Psoas muscle (tissue), 8 donors: ENCODE data around the gene METTL27. TPM values are rescaled to one million over a fixed set of nuclear protein-coding genes. Genes with fewer than 3 reads are reported as not detected.

Experiments used
- ATAC-seq, 4 donors: fragments of 200-7000 bp; cut with Tn5 transposase; one replicate each; pipeline ENCODE4 v1.9.1; 2020; ENCODE audit warnings: moderate library complexity in 3 of 4, mild to moderate bottlenecking in 2 of 4
- DNase-seq, 2 donors: peaks; one replicate each; pipeline ENCODE4 v3.0.0-alpha.2; 2020
- H3K27ac ChIP-seq: fragments of 200-600 bp; one replicate; pipeline ENCODE4 v1.8.0; 2022
- H3K27me3 ChIP-seq, 3 donors: fragments of 200-600 bp in 1 of 3; one replicate each; pipeline versions ENCODE4 v1.6.1 to v1.8.0; 2013 to 2022; ENCODE audit warnings: low read length in 2 of 3, mild to moderate bottlenecking in 2 of 3, moderate library complexity in 1 of 3; ENCODE audit not compliant: insufficient read depth in 3 of 3
- H3K36me3 ChIP-seq, 2 donors: fragments of 200-600 bp in 1 of 2; one replicate each; pipeline versions ENCODE4 v1.6.1 to v1.8.0; 2013 to 2022; ENCODE audit warnings: low read depth in 1 of 2, mild to moderate bottlenecking in 1 of 2, moderate library complexity in 1 of 2; ENCODE audit not compliant: insufficient read depth in 1 of 2
- H3K4me1 ChIP-seq: fragments of 200-600 bp; one replicate; pipeline ENCODE4 v1.8.0; 2022
- H3K4me3 ChIP-seq: fragments of 200-600 bp; one replicate; pipeline ENCODE4 v1.8.0; 2022; ENCODE audit warnings: mild to moderate bottlenecking
- H3K9me3 ChIP-seq: fragments of 200-600 bp; one replicate; pipeline ENCODE4 v1.8.0; 2022
- CTCF ChIP-seq: fragments of 200-600 bp; IDR thresholded peaks from one replicate; pipeline ENCODE4 v1.8.0; 2022; ENCODE audit warnings: antibody characterized with exemption
- WGBS, 3 donors: extraction: QIAGEN DNeasy Blood & Tissue Kit; methylation state at CpG; one replicate each; pipeline versions ENCODE4 v1.1.6 to v1.1.7; 2013; 5-methylcytosine and 5-hydroxymethylcytosine counted together
- intact Hi-C, 2 donors: fragments of 100-400 bp; cut with DNase I; formaldehyde crosslinking; loops; one replicate each; pipeline versions ENCODE4 v1.11.0 to v1.14.2; 2022
- polyA plus RNA-seq, 3 donors: library from polyadenylated mRNA; stranded (reverse); fragments of 200-250 nt; gene quantifications; one replicate each; pipeline ENCODE4 v1.2.3, GENCODE V29; 2013
- total RNA-seq, 4 donors: library from RNA; stranded (reverse); fragmentation: NEBNext Ultra II Directional in 2 of 4; extraction: Animal tissue kit (Norgen Biotek cat#: 25700) in 2 of 4; gene quantifications; one replicate each; pipeline versions ENCODE4 v1.2.1 to v1.2.4, GENCODE V29; 2021 to 2023
- donor health status: healthy with polysubstance abuse.
- donor health status: DM: no; HTN: no; CAD: no; lungs with moderate emphysema.
- donor health status: Bipolar disorder and iron deficiency.
- donor health status: healthy.
- donor health status: DM: yes; HTN: yes; CAD: no.
- donor health status: DM: no; HTN: no; CAD: no.
- donor health status: DM: no; HTN: no; CAD: no.
- donor health status: DM: yes; HTN: yes; CAD: no.

Gene METTL27
- total and polyA plus RNA-seq, 7 donors: 0.09 to 0.84 (median 0.22) TPM; not detected in 1

- DNase-seq: no peak
- Histone ChIP-seq H3K27ac (no peak within 1 kb of the TSS), H3K4me1 (peaks cover 10% of the 10 kb centered on the region), H3K9me3 (no peaks in the 10 kb centered on the region), H3K4me3 (no peak within 1 kb of the TSS), H3K27me3 (peaks cover 0 to 5% (median 2%) of the 10 kb centered on the region in 3 donors), H3K36me3 (no peaks in the 10 kb centered on the region)
- no peak for TF ChIP-seq CTCF
- intact Hi-C loops: no loop called here
- WGBS, 3 donors: 70 to 71% (median 70%) methylated on average over 42 of the region's 42 CpGs
- ATAC-seq: no peak
These were observed 11.4 kb downstream of the METTL27 start, which contains the start of gene CLDN4 for GRCh38 chr7:73830681-73831583. Gene CLDN4, plus strand, starts transcription at chr7:73830996. Its CDS starts 206 bp downstream, at chr7:73831202.

- intact Hi-C loops: loop anchor here in 1 of 2 donors (10.0 kb wide), 1 partner anchor 65 kb away; no protein-coding TSS in a partner anchor
- Histone ChIP-seq H3K4me3 (no peak overlapping the region), H3K9me3 (no peaks in the 10 kb centered on the region), H3K4me1 (peaks cover 10% of the 10 kb centered on the region), H3K27ac (no peak overlapping the region), H3K27me3 (peaks cover 0 to 5% (median 2%) of the 10 kb centered on the region in 3 donors), H3K36me3 (no peaks in the 10 kb centered on the region)
- ATAC-seq (no peak), DNase-seq (no peak)
- 69 to 74% (median 71%) methylated on average over 13 of the region's 13 CpGs for WGBS, 3 donors
- TF ChIP-seq CTCF: no peak
These were observed 12.2 kb downstream of the METTL27 start for GRCh38 chr7:73829921-73830680.

GRCh38 chr7:73829505-73829904 is 12.8 kb downstream of the METTL27 start:
- no peak for ATAC-seq
- no peak for DNase-seq
- Histone ChIP-seq H3K36me3 (no peaks in the 10 kb centered on the region), H3K27me3 (peaks cover 0 to 5% (median 2%) of the 10 kb centered on the region in 3 donors), H3K9me3 (no peaks in the 10 kb centered on the region), H3K4me3 (no peak overlapping the region), H3K4me1 (peaks cover 10% of the 10 kb centered on the region), H3K27ac (no peak overlapping the region)
- WGBS, 3 donors: 51 to 59% (median 55%) methylated on average over 7 of the region's 7 CpGs
- intact Hi-C loops: loop anchor here in 1 of 2 donors (10.0 kb wide), 1 partner anchor 65 kb away; no protein-coding TSS in a partner anchor
- no peak for TF ChIP-seq CTCF

GRCh38 chr7:73828972-73829371 is 13.3 kb downstream of the METTL27 start:
- Histone ChIP-seq H3K27me3 (peaks cover 0 to 5% (median 2%) of the 10 kb centered on the region in 3 donors), H3K4me1 (peaks cover 10% of the 10 kb centered on the region), H3K4me3 (no peak overlapping the region), H3K9me3 (no peaks in the 10 kb centered on the region), H3K36me3 (no peaks in the 10 kb centered on the region), H3K27ac (no peak overlapping the region)
- ATAC-seq (no peak), DNase-seq (no peak)
- intact Hi-C loops: loop anchor here in 1 of 2 donors (10.0 kb wide), 1 partner anchor 64 kb away; no protein-coding TSS in a partner anchor
- no peak for TF ChIP-seq CTCF
- 89 to 95% (median 92%) methylated on average over 5 of the region's 5 CpGs for WGBS, 3 donors
